Hematopoietic multipotent progenitor cell treated with erythropoietin and hydrocortisone succinate and interleukin-3 and kit ligand, for 4 days (in vitro differentiated cells): Measurements from ENCODE around the gene KIF11.
"Not testable (repeated sequence)": the region's sequence is repeated elsewhere in the genome, so short reads cannot be mapped to it uniquely, and the experiment has no call there.

Experiments used
- DNase-seq: peaks from one replicate; pipeline ENCODE4 v3.0.0-alpha.2; 2015

The KIF11 gene

DNA sequence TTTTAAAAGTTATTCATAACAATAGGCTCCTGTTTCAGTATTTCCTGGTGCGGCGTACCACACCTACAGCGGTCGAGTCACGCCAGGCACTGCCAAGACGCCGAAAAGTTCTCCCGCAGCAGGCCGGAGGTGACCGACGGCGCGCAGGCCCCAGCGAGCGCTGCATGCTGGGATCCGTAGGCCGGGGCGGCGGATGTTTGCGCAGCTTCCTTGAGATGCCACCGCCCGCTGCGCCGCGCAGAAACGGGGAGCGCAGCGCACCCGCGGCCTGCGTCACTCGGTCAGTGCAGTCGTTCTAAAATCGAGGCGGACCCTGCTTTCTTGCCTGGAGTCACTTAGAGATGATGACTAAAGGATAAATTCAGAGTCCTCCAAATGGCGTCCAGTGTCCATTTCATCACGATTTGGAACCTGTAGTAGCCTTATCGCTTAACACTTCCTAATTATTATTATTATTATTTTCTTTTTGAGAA is 1.3 kb upstream of the KIF11 start:
- peak; percentile 98 for DNase-seq

DNA sequence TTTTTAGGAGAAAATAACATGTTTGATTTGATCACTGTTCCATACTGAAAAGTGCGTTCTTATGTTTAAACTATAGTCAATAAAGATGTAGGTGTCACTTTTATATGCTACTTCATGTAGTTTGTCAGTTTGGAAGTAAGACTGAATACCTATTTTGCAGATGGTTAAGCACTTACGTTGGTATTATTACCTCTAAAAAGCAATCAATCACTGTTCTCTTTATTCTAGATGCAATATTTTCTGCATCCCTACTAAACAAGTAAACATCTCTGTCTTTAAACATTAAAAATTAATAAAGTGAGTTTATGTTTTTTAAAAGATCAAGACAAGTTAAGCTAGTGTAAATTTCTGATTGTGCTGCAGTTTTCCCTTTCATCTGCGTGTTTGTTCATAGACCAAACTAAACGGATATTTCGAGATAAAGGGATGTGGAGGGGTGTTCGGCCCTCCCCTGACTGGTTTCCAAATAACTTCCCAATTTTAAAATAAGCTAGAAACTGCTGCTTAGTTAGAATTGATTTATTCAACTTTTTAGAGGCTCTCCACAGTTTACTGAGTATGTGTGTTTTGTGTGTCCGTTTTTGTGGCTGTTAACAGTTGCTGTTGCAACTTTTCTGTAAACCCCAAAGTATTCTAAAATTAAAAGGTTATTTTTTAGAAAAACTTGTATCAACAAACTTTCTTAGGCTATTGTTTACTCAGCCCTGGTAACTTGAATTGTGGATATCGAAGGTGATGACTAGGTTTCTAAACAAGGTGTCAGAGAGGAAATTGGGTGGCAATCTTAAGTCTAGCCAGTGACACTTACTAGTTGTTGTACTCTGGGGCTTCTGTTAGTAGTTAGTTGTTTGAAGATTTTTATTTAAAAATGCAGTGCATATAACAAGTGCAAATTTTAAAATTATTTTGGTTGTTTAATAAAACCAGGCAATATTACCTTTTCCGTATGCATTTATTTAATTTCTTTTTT is 974 bp downstream of the KIF11 start:
- DNase-seq = peak; percentile 40

DNA sequence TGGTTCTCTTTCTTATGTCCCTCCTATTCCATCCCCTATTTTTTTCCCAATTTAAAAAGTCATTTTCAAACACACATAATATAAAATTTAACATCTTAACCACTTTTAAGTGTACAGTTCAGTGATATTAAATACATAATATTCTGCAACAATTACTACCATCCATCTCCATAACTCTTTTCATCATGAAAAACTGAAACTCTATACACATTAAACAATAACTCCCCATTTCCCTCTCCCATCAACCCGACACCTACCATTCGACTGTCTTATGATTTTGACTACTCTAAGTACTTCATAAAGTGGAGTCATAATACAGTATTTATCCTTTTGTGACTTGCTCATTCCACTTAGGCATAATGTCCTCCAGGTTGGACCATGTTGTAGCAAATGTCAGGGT is 2.6 kb downstream of the KIF11 start:
- DNase-seq = no peak

DNA sequence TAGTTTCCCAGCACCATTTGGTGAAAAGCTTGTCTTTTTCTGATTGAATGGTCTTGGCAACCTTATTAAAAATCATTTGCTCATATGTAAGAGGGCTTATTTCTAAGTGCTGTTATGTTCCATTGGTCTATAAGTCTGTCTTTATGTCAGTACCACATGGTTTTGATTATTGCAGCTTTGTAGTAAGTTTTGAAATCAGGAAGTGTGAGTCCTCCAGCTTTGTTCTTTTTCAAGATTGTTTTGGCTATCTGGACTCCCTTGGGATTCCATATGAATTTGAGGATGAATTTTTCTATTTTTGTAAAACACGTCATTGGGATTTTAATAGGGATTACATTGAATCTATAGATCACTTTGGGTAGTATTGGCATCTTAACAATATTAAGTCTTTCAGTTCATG is 5.4 kb downstream of the KIF11 start:
- no peak for DNase-seq

DNA sequence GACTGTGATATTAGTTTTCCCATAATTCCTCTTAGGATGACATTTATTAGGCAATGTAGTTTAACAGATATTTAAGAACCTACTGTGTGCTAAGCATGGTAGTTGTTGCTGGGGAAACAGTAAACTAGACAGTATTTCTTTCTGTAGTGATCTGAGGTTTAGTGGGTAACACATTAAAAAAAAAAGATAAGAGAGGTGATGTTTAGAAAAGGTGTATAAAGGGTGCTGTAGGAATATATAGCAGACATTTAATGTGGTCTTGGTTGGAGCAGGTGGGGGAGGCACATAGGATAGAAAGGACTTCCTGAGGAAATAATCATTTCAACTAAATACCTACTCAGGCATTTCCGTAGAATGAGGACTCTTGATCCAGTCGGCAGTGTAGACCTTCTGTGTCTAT is 11.9 kb downstream of the KIF11 start:
- no peak for DNase-seq

DNA sequence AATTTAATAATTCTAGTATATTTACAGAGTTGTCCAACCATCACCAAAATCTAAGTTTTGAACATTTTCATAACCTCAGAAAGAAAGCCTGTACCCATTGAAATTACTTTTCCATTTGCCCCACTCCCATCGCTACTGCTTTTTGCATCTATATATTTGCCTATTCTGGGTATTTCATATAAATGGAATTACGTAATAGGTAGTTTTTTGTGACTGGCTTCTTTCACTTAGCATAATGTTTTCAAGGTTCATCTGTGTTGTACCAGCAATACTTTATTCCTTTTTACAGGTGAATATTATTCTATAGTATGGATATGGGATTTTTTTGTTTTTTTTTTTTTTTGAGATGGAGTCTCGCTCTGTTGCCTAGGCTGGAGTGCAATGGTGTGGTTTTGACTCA is 22.6 kb downstream of the KIF11 start:
- no peak for DNase-seq

DNA sequence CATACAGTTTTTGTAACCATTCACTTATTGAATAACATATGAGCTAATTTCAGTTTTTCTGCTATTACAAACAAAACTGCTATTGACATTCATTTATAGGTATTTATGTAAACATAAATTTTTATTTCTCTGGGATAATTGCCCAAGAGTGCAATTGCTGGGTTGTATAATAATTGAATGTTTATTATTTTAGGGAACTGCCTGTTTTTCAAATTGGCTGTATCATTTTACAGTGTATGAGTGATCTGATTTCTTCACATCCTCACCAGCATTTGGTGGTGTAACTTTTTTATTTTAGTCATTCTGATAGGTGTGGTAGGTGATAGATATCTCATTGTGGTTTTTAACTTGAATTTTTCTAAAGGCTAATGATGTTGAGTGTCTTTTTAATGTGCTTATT is 26.4 kb downstream of the KIF11 start:
- DNase-seq = peak; percentile 29

DNA sequence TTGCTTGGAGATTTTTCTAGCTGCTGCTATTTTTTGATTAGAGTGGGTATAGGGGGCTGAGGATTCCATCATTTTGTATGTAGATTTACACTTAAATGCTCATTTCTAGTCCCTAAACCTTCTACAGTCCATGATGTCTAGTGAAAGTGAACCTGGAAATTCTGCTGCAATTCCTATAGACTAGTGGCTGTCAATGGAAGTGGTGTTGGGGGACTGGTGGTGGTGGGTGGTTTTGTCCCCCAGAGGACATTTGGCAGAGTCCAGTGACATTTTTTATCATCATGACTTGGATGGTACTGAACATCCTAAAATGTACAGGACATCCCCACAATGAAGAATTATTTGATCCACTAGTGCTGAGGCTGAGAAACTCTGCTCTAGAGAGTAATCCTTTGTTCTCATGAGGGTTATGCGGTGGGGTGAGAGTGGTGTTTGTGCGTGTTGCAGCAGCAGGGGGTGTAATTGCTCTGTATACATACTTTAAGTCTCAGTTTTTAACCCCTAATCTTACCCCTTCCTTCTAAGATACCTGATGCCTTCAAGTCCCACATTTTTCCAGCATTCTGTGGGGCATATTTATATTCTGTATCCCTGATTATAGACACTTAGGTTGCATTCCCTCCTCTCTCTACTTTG is 35.0 kb downstream of the KIF11 start:
- DNase-seq = peak; percentile 22

DNA sequence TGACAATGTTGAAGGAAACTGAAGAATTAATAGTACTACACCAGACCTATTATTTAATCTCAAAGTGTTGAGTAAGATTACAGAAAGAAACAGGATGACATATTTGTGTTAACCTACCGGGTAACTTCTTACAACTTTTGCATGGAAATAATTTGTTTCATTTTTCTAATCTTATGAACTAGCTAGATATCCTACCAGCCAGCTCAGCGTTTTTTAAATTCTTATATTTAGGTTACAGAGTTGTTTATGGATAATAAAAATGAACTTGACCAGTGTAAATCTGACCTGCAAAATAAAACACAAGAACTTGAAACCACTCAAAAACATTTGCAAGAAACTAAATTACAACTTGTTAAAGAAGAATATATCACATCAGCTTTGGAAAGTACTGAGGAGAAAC is 37.0 kb downstream of the KIF11 start:
- no peak for DNase-seq

DNA sequence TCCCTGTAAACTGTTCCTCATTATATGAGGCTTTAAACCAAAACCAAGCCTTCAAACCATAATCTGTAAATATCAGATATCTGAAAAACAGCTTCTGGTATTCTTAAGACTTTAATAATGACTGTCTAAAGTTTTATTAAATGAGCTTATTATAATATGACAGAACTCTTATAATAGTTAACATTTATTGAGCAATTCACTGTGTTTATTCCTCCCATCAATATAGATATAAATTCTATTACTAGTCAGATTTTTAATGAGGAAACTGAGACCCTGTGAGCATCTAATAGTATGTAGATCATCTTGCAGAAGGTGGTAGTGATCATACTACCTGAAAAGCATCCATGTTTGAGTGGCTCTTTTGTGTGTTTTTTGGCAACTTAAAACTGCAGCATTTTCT is 45.1 kb downstream of the KIF11 start:
- DNase-seq = no peak

DNA sequence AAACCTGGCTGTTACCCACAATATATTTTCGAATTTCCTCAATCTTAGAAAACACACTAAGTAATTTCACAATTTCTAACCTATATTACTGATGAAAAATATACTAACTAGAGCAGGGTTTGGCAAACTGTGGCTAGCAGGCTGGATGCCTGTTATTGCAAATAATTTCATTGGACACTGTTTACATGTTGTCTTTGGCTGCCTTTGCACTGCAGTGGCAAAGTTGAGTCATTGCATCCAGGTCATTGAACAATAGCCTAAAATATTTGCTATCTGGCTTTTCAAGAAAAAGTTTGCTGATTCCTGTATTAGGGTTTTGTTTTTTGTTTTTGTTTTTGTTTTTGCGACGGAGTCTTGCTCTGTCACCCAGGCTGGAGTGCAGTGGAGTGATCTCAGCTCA is 47.2 kb downstream of the KIF11 start:
- DNase-seq = no peak

DNA sequence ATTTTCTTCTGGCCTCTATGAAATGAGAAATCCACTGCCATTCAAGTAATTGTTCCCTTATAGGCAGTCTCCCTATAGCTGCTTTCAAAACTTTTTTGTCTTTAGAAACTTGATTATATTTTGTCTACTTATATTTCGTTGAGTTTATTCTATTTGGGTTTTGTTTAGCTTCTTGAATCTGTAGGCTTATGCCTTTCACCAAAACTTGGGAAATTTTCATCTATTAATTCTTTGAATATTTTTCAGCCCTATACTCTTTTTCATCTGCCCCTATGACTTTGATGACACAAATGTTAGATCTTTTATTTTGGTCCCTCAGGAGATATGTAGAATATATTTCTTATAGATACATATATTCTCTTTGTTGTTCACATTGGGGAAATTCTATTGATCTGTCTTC is 48.6 kb downstream of the KIF11 start:
- DNase-seq = no peak

DNA sequence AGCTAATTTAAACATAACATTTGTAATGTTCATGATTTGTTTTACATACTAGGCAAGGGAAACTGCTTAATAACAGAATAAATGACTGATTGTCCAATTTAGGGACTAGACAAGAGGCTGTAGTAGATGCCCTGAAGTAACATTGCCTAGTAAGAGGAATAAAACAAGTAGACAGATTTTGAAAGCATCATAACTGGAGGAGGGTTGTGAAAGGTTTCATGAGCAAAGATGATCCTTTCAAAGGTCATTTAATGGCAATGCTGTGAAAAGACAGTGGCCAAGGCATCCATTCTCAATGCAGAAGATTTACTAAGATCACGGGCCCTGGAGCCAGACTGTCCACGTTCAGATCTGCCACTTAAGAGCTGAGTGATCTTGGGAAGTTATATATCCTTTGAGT is 52.0 kb downstream of the KIF11 start:
- no peak for DNase-seq

DNA sequence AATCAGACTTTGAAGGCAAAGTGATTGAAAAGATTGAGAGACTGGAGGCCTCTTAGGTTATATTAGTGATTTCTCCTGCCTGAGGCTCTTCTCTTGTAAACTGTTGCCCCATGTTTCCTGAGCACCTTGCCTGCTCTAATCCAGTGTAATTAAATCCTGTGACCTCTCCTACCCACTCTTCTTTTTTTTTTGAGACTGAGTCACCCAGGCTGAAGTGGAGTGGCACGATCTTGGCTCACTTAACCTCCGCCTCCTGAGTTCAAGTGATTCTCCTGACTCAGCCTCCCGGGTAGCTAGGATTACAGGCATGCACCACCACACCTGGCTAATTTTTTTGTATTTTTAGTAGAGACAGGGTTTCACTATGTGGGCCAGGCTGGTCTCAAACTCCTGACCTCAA is 57.9 kb downstream of the KIF11 start:
- not testable (repeated sequence) for DNase-seq

DNA sequence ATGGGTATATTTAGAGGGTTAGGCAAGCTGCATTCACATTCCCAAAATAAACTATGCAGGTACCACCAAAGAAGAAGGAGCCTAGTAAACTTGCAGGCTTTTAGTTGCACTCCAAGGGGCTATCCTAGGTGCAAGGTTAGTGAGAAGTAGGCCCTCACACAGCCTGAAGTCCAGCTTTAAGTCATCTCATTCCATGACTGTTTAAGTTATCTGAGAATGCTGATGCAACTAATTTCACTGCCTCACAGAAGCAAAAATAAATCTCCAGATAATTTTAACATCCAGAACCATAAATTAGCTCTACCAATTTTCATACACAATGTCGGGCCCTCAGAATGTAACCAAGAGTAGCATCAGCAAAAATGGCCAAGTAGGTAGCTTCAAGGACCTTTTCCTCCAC is 62.5 kb downstream of the KIF11 start:
- no peak for DNase-seq

DNA sequence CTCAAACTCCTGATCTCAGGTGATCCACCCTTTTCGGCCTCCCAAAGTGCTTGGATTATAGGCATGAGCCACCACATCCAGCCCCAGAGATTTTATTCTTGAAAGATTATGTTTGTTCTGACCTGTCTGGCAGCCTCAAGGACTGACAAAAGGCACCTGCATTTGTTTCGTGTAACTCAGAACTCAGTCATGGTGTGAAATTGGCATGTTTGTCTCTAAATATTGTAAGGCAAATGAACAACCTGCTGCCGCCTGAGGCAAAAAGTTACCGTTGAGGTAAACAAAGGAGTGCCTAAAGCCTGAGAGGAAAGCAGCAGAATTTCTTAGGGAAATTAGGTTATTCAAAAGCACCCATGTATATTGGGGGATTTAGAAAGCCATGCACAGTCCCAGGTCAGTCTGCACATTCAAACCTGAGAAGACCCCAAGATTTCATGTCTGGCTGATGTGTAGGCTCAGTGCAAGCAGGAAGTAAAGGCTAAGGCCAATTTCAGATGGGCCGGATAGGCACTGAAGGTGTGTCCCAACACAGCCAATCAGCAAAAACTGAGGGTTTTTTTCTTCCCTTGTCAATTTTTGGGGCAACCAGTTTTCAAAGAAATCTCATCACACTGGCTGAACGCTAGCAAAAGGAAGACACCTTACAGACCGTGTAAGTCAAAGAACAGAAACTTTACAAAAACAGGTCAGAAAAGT is 63.5 kb downstream of the KIF11 start:
- no peak for DNase-seq

DNA sequence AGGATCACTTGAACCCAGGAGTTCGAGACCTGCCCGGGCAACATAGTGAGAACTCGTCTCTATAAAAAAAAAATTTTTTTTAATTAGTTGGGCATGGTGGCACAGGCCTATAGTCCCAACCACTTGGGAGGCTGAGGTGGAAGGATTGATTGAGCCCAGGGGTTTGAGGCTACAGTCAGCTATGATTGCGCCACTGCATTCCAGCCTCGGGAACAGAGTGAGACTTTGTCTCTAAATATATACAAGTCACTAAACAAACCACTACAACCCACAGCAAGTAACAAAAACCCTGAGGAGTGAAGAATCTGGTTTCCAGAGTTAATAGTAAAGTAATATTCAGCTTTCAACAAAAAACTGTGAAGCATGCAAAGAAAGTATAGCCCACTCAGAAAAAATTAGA is 64.1 kb downstream of the KIF11 start:
- no peak for DNase-seq

DNA sequence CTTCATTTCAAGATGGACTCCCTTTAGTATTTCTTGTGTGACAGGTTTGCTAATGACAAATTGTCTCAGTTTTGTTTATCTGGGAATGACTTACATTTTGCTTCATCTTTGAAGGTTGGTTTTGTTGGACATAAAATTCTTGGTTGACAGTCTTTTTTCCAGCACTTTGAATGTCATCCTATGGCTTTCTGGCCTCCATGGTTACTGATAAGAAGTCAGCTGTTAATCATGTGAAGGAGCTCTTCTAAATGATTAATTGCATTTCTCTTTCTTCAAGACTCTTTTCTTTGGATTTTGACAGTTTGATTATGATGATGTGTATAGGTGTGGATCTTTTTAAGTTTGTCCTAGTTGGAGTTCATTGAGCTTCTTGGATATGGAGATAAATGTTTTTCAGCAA is 69.9 kb downstream of the KIF11 start:
- peak; percentile 27 for DNase-seq

DNA sequence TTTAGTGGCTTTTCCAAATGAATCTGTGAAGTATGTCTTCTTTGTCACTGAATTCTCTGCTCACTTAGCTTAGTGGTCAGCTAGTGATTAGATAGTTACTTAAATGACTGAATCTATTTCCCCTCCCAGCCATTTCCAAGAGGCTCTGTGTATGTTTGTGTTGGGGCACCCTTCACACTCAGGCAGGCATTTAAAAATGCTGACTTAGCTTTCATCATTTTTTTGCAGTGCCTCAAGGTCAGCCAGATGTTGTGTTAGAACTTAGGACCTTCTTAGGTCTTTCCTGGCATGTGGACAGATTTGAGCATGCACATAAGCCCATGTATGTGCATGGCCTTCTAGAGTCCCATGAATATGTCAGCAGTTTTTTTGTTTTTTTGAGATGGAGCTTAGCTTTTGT is 71.4 kb downstream of the KIF11 start:
- no peak for DNase-seq

DNA sequence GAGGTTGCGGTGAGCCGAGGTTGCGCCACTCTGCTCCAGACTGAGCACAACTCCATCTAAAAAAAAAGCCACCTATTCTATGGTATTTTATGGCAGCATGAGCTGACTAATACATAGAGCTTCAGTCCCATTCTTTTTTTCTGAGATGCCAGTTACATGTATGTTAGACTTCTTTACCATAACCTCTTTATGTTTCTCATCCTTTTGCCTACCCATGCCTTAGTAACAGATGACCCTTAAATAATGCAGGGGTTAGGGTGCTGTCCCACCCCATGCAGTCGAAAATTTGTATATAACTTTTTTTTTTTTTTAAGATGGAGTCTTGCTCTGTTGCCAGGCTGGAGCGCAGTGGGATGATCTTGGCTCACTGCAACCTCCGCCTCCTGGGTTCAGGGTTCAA is 74.1 kb downstream of the KIF11 start:
- no peak for DNase-seq

DNA sequence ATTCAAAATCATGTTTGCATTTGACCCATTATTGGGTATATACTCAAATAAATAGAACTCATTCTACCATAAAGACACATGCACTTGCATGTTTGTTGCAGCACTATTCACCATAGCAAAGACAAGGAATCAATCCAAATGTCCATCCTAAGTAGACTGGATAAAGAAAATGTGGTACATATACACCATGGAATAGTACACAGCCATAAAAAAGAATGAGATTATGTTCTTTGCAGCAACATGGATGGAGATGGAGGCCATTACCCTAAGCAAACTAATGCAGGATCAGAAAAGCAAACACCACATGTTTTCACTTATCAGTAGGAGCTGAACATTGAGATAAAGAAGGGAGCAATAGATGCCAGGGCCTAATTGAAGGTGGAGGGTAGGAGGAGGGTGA is 84.8 kb downstream of the KIF11 start:
- DNase-seq = no peak

DNA sequence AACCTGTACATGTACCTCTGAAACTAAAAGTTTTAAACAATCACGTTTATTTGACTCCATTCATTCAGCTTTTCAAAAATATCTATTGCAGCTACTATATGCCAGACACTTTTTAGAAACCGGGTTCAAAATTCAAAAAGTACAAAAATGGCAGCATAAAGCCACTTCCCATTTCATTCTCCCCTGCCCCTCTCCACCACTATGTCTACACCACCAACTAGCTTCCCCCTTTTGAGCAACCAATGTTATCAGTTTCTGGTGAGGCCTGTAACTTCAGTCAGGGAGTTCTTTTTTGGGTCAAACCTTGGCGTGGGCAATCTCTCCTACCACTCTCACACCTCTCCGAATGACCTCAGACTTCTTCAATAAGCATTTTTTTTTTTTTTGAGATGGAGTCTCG is 85.3 kb downstream of the KIF11 start:
- DNase-seq = peak; percentile 51

DNA sequence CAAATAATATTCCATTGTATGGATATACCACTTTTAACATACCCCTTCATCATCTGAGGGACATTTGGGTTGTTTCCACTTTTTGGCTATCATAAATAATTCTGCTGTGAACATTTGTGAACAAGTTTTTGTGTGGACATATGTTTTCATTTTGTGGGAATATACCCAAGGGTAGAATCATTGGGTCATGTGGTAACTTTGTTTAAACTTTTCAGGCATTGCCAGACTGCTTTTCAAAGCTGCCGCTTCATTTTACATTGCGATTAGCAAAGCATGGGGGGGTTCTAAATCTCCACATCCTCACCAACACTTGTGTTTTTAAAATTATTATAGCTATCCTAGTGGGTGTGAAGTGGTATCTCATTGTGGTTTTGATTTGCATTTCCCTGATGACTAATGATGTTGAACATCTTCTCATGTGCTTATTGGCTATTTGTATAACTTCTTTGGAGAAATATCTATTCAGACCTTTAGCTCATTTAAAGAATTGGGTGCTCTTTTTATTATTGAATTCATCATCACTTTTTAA is 88.4 kb downstream of the KIF11 start:
- DNase-seq = no peak

DNA sequence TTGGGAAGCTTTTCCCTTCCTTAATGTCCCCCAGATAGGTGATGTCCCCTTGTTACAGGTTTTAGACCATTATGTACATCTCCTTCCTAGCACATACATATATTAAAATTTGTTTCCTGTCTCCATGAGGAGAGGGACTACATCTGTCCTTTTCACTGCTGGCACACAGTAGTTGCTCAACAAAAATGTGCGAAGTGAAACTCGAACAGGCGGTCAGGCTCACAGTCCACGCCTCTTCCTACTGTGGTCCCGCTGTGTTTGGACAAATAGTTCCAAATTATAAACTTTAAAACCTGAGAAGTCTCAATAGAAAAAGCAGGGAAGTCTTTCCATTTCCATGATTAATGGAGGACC is 95.6 kb downstream of the KIF11 start:
- no peak for DNase-seq
